ENCODE measurements around the gene MYPN.
"Not testable (repeated sequence)": the region's sequence is repeated elsewhere in the genome, so short reads cannot be mapped to it uniquely, and the experiment has no call there.

MYPN gene

GRCh38 chr10:68230268-68230667 lies 121.0 kb downstream of the MYPN start:
- no peak for TF ChIP-seq ZNF274 (IDR thresholded peaks at IDR 0.05; ENCODE audit: low read depth, low read length)

GRCh38 chr10:68231106-68231816 lies 122.0 kb downstream of the MYPN start:
- TF ChIP-seq ZNF274 (IDR thresholded peaks at IDR 0.05; ENCODE audit: low read depth, low read length), result no peak
- H3K4me3 ChIP-seq (ENCODE audit: low read length), result peak overlapping the region; percentile 66; the same call in 1 of the 2 replicates

More at GRCh38 chr10:68230268-68230667, 121.0 kb downstream of the MYPN start:
- no peak overlapping the region for H3K4me3 ChIP-seq (ENCODE audit: low read length)

GRCh38 chr10:68231817-68232251 lies 122.5 kb downstream of the MYPN start, which contains the start of gene ATOH7:
TSS of gene ATOH7 (minus strand) at chr10:68232113. CDS start at chr10:68231677, 436 bp downstream.
- TF ChIP-seq ZNF274 (IDR thresholded peaks at IDR 0.05; ENCODE audit: low read depth, low read length), result no peak
- peak within 1 kb of the TSS; percentile 66; the same call in 1 of the 2 replicates for H3K4me3 ChIP-seq (ENCODE audit: low read length)

- H3K4me3 ChIP-seq (ENCODE audit: low read length), result no peak overlapping the region
- no peak for TF ChIP-seq ZNF274 (IDR thresholded peaks at IDR 0.05; ENCODE audit: low read depth, low read length)
Observed at GRCh38 chr10:68233046-68233445, 123.8 kb downstream of the MYPN start.

GRCh38 chr10:68235111-68235510 lies 125.8 kb downstream of the MYPN start:
- TF ChIP-seq ZNF274 (IDR thresholded peaks at IDR 0.05; ENCODE audit: low read depth, low read length), result no peak
- H3K4me3 ChIP-seq (ENCODE audit: low read length), result no peak overlapping the region

GRCh38 chr10:68235581-68235980 lies 126.3 kb downstream of the MYPN start:
- no peak for TF ChIP-seq ZNF274 (IDR thresholded peaks at IDR 0.05; ENCODE audit: low read depth, low read length)
- H3K4me3 ChIP-seq (ENCODE audit: low read length), result no peak overlapping the region

GRCh38 chr10:68237173-68237572 lies 127.9 kb downstream of the MYPN start:
- no peak overlapping the region for H3K4me3 ChIP-seq (ENCODE audit: low read length)
- TF ChIP-seq ZNF274 (IDR thresholded peaks at IDR 0.05; ENCODE audit: low read depth, low read length), result no peak

- no peak for TF ChIP-seq ZNF274 (IDR thresholded peaks at IDR 0.05; ENCODE audit: low read depth, low read length)
- H3K4me3 ChIP-seq (ENCODE audit: low read length), result no peak overlapping the region
Observed at GRCh38 chr10:68238371-68238770, 129.1 kb downstream of the MYPN start.

GRCh38 chr10:68239069-68239468 lies 129.8 kb downstream of the MYPN start:
- no peak for TF ChIP-seq ZNF274 (IDR thresholded peaks at IDR 0.05; ENCODE audit: low read depth, low read length)
- no peak overlapping the region for H3K4me3 ChIP-seq (ENCODE audit: low read length)

- H3K4me3 ChIP-seq (ENCODE audit: low read length), result no peak overlapping the region
- TF ChIP-seq ZNF274 (IDR thresholded peaks at IDR 0.05; ENCODE audit: low read depth, low read length), result no peak
Observed at GRCh38 chr10:68239596-68240150, 130.4 kb downstream of the MYPN start.

- TF ChIP-seq ZNF274 (IDR thresholded peaks at IDR 0.05; ENCODE audit: low read depth, low read length), result no peak
- no peak overlapping the region for H3K4me3 ChIP-seq (ENCODE audit: low read length)
Observed at GRCh38 chr10:68242051-68242450, 132.8 kb downstream of the MYPN start.

GRCh38 chr10:68246397-68246796 lies 137.1 kb downstream of the MYPN start:
- not testable (repeated sequence) for H3K4me3 ChIP-seq (ENCODE audit: low read length)

- H3K4me3 ChIP-seq (ENCODE audit: low read length), result no peak overlapping the region
- TF ChIP-seq ZNF274 (IDR thresholded peaks at IDR 0.05; ENCODE audit: low read depth, low read length), result no peak
Observed at GRCh38 chr10:68247931-68248330, 138.6 kb downstream of the MYPN start.

- H3K4me3 ChIP-seq (ENCODE audit: low read length), result no peak overlapping the region
- no peak for TF ChIP-seq ZNF274 (IDR thresholded peaks at IDR 0.05; ENCODE audit: low read depth, low read length)
Observed at GRCh38 chr10:68249297-68249696, 140.0 kb downstream of the MYPN start.

GRCh38 chr10:68251151-68251550 lies 141.9 kb downstream of the MYPN start:
- TF ChIP-seq ZNF274 (IDR thresholded peaks at IDR 0.05; ENCODE audit: low read depth, low read length), result no peak
- no peak overlapping the region for H3K4me3 ChIP-seq (ENCODE audit: low read length)

Data from GM08714 (cell line).